NCI-H446 (cell line): ENCODE measurements around the gene SDHAF3.
"Not testable (repeated sequence)": the region's sequence is repeated elsewhere in the genome, so short reads cannot be mapped to it uniquely, and the experiment has no call there.

Source experiments
- DNase-seq, 2 experiments: peaks; one replicate each; lab custom pipeline; 2025; lab: John Stamatoyannopoulos, UW

Gene SDHAF3

GRCh38 chr7:97123115-97123514 lies 5.6 kb downstream of the SDHAF3 start:
- not testable (repeated sequence) for DNase-seq

GRCh38 chr7:97126483-97127171 lies 9.1 kb downstream of the SDHAF3 start:
- DNase-seq = no peak

DNA sequence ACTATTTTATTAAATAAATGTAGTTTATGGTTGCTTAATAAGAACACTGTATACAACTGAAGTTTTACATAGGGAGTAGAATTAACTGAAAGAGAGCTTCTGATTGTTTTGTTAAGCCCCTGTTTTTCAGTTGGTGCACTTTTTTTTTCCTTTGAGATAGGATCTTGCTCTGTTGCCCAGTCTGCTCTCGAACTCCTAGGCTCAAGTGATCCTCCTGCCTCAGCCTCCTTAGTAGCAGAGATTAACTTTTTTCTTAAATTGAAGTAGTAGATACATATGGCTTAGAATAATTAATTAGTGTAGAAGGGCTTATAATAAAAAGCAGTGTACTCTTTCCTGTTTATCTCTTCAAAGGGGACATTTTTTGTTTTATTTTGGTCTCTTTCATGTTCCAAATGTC lies 11.2 kb downstream of the SDHAF3 start:
- DNase-seq = no peak

- DNase-seq = peak in 1 of 2 experiments; percentile 6
Measured at GRCh38 chr7:97130417-97131139, 13.1 kb downstream of the SDHAF3 start.

- no peak for DNase-seq
Measured at GRCh38 chr7:97133159-97133558, 15.7 kb downstream of the SDHAF3 start.

DNA sequence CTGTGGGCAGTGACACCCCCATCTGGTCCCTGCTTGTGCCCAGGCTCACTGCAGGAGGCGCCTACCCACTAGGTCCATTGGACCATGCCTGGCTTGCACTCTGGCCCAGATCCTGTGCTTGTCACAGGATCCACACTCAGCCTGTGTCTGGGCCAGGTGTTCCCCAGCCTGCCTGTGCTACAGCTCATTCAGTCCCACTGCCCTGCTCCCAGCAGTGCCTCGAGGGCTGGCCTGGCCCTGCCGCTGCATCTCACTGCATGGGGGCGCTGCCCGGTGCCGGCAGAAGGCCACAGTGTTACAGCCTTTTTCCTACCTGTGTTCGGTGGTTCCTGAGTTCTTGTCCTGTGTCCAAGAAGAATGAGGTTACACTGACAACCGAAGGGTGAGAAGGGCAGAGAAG lies 21.3 kb downstream of the SDHAF3 start:
- DNase-seq = no peak

GRCh38 chr7:97145068-97145467 lies 27.6 kb downstream of the SDHAF3 start:
- peak in 1 of 2 experiments; percentile 2 for DNase-seq

GRCh38 chr7:97149843-97150242 lies 32.3 kb downstream of the SDHAF3 start:
- DNase-seq = no peak

- DNase-seq = no peak
Measured at GRCh38 chr7:97155897-97156418, 38.5 kb downstream of the SDHAF3 start.

- DNase-seq = not testable (repeated sequence)
Measured at GRCh38 chr7:97159984-97160383, 42.5 kb downstream of the SDHAF3 start.

- not testable (repeated sequence) for DNase-seq
Measured at GRCh38 chr7:97161609-97162008, 44.1 kb downstream of the SDHAF3 start.

DNA sequence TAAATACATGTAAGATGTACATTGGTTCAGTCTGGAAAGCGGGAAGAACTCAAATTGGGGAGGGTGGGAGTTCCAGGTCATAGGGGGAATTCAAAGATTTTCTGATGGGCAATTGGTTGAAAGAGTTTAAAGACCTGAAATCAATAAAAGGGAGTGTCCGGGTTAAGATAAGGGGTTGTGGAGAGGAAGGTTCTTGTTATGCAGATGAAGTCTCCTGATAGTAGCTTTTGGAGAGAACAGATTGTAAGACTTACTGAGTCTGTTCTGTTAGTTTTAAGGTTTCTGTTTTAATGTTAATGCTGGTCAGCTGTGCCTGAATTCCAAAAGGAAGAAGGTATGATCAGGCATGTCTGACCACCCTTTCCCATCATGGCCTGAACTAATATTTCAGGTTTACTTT lies 48.8 kb downstream of the SDHAF3 start:
- DNase-seq = no peak

DNA sequence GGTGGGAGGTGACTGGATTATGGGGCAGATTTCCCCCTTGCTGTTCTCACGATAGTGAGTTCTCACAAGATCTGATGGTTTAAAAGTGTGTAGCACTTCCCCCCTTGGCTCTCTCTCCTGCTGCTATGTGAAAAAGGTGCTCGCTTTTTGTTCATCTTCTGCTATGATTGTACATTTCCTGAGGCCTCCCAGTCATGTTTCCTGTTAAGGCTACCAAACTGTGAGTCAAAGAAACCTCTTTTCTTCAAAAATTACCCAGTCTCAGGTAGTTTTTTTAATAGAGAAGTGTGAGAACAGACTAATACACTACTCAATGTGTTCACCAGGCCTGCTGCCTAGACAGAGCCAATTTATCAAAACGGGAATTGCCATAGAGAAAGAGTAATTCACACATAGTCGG lies 49.7 kb downstream of the SDHAF3 start:
- no peak for DNase-seq

DNA sequence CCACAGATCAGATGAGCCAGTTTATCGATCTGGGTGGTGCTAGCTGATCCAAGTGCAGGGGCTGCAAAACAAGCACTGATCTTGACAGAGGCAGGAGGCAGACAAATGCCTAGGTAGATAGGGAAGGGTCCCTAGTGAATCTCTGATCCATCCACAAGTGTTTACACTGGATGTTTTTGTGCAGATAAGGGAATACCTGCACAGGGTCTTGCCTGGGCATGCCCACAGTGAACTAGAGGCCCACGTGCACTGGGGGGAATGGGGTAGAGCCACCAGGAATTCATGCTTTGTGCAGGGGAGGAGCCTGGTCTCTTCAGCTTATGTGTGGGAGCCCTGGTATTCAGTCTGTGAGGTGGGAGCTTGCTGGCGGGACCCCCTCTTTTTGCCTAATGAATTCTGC lies 50.3 kb downstream of the SDHAF3 start:
- no peak for DNase-seq

DNA sequence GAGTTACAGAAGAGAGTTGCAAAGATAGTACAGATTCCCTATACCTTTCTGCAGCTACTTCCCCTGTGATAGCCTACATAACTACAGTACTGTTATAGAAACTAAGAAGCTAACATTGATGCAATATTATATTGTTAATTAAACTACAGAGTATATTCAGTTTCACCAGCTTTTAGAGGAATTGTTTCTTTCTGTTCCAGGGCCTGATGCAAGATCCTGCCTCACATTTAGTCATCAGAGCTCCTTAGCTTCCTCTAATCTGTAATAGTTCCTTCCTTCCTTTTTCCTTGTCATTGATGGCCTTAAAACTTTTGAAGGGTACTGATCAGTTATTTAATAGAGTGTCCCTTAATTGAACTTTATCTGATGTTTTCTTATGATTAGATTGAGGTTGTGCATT lies 56.8 kb downstream of the SDHAF3 start:
- DNase-seq = no peak

GRCh38 chr7:97179454-97180104 lies 62.1 kb downstream of the SDHAF3 start:
- DNase-seq = peak; percentile 44 to 66

DNA sequence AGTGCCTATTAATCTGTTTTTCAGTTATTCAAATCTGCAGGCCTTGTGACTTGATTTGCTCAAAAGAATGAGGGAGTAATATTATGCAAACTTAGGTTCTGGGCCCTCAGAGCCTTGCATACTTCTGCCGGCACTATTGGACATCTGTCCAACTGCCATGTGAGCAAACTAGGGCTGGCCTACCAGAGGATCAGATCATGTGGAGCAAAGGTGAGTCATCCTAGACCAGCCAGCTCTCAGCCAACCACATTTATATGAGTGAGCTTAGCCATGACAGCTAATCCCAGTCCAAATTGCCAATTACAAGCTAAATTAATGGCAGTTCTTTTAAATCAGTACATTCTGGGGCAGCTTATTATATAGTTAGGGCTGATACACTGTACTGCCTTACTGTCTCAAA lies 69.6 kb downstream of the SDHAF3 start:
- no peak for DNase-seq

DNA sequence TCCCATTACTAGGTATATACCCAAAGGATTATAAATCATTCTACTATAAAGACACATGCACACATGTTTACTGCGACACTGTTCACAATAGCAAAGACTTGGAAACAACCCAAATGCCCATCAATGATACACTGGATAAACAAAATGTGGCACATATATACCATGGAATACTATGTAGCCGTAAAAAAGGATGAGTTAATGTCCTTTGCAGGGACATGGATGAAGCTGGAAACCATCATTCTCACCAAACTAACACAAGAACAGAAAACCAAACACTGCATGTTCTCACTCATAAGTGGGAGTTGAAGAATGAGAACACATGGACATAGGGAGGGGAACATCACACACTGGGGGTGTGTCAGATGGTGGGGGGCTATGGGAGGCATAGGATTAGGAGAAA lies 78.7 kb downstream of the SDHAF3 start:
- not testable (repeated sequence) for DNase-seq

DNA sequence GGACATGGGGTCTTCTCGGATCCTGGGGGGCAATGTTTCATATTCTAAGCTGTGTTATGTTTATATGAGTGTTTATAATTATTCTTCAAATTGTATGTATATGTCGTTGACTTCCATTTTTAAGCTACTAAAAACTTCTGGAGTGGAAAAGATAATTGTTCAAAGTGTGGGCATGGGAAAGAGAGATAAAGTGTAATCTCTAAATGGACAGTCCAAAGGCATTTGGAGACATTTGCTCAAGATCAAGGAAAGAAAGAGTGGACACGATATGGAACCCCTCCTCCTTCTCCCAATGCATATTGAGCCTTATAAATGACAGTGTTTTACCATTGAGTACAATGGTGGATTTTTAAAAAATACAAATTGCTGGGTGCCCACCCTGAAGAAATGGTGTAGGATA lies 81.1 kb downstream of the SDHAF3 start:
- DNase-seq = no peak

DNA sequence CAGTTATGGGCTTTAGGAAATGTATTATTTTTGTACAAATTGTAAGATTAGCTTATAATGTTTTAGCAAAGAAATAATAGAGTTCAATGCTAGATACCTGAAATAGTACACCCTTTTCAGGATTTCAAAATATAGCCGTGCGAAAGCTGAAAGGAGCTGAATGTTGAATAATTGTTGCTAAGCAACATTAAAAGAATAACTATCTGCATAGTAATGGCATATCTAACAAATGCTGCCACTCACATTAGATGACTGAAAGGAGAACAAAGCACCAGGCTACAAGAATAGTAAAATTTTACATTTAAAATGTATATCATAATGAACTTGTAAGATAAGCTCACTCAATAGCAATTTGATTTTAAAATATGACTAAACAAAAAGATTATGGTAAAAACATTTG lies 82.5 kb downstream of the SDHAF3 start:
- no peak for DNase-seq

GRCh38 chr7:97203957-97204356 lies 86.5 kb downstream of the SDHAF3 start:
- no peak for DNase-seq

- DNase-seq = no peak
Measured at GRCh38 chr7:97204821-97205220, 87.3 kb downstream of the SDHAF3 start.

- DNase-seq = no peak
Measured at GRCh38 chr7:97215556-97215955, 98.1 kb downstream of the SDHAF3 start.
